ENCODE results near the gene CKAP2L. TPM values are rescaled to one million over a fixed set of nuclear protein-coding genes. Genes with fewer than 3 reads are reported as not detected.

CKAP2L gene
- total RNA-seq, 3 donors from 2014 or later (not counting 1 experiment from before 2014, with no cell fraction given): 1.2 to 3.4 (median 1.2) TPM

- intact Hi-C loops (cut with micrococcal nuclease): no loop called here
- H3K4me1 Mint-ChIP-seq: peaks cover 23 to 32% of the 10 kb centered on the region in 2 donors
- peak overlapping the region in 1 of 2 donors; percentile 16 for H3K27ac Mint-ChIP-seq
- no peak overlapping the region for H3K4me3 ChIP-seq (ENCODE audit: low read length)
- DNase-seq (no peak), ATAC-seq (no peak)
- no peaks in the 10 kb centered on the region for H3K4me1 ChIP-seq (ENCODE audit: control insufficient read depth, insufficient read depth, low read length)
- H3K9me3 Mint-ChIP-seq: no peaks in the 10 kb centered on the region
- H3K4me3 Mint-ChIP-seq: no peak overlapping the region
- no peaks in the 10 kb centered on the region for H3K36me3 ChIP-seq (ENCODE audit: control insufficient read depth, insufficient read depth, low read length)
- no peaks in the 10 kb centered on the region for H3K27me3 Mint-ChIP-seq (ENCODE audit: low read depth in 2 of 2)
- no peaks in the 10 kb centered on the region for H3K27me3 ChIP-seq (ENCODE audit: control insufficient read depth, insufficient read depth, low read length)
- no peaks in the 10 kb centered on the region for H3K9me3 ChIP-seq (ENCODE audit: control insufficient read depth, insufficient read depth, low read length)
- WGBS (ENCODE audit: insufficient coverage): 46% methylated on average over 1 of the region's 1 CpG
- TF ChIP-seq CTCF (IDR thresholded peaks at IDR 0.05): no peak
- no peak overlapping the region for H3K27ac ChIP-seq (ENCODE audit: low read length)
- no peaks in the 10 kb centered on the region for H3K36me3 Mint-ChIP-seq
Observed at GRCh38 chr2:112795774-112796173, 31.4 kb upstream of the CKAP2L start.

GRCh38 chr2:112794841-112795240 is 30.4 kb upstream of the CKAP2L start:
- Histone ChIP-seq H3K9me3 (ENCODE audit: control insufficient read depth, insufficient read depth, low read length) (no peaks in the 10 kb centered on the region), H3K36me3 (ENCODE audit: control insufficient read depth, insufficient read depth, low read length) (no peaks in the 10 kb centered on the region), H3K27ac (ENCODE audit: low read length) (no peak overlapping the region), H3K4me3 (ENCODE audit: low read length) (no peak overlapping the region), H3K27me3 (ENCODE audit: control insufficient read depth, insufficient read depth, low read length) (no peaks in the 10 kb centered on the region), H3K4me1 (ENCODE audit: control insufficient read depth, insufficient read depth, low read length) (no peaks in the 10 kb centered on the region)
- H3K4me3 Mint-ChIP-seq: no peak overlapping the region
- no peak for TF ChIP-seq CTCF (IDR thresholded peaks at IDR 0.05)
- peak overlapping the region in 1 of 2 donors; percentile 17 for H3K27ac Mint-ChIP-seq
- no peaks in the 10 kb centered on the region for H3K36me3 Mint-ChIP-seq
- H3K27me3 Mint-ChIP-seq (ENCODE audit: low read depth in 2 of 2): no peaks in the 10 kb centered on the region
- DNase-seq: no peak
- no peak for ATAC-seq
- WGBS (ENCODE audit: insufficient coverage): 86% methylated on average over 3 of the region's 3 CpGs
- intact Hi-C loops (cut with micrococcal nuclease): loop anchor here (1.0 kb wide), 1 partner anchor 31 kb away; the partner anchor contains the start of gene CKAP2L
- no peaks in the 10 kb centered on the region for H3K9me3 Mint-ChIP-seq
- H3K4me1 Mint-ChIP-seq: peaks cover 23 to 32% of the 10 kb centered on the region in 2 donors

- H3K4me3 Mint-ChIP-seq: no peak overlapping the region
- Histone ChIP-seq H3K4me3 (ENCODE audit: low read length) (no peak overlapping the region), H3K27ac (ENCODE audit: low read length) (peak overlapping the region; percentile 25), H3K4me1 (ENCODE audit: control insufficient read depth, insufficient read depth, low read length) (no peaks in the 10 kb centered on the region), H3K27me3 (ENCODE audit: control insufficient read depth, insufficient read depth, low read length) (no peaks in the 10 kb centered on the region), H3K36me3 (ENCODE audit: control insufficient read depth, insufficient read depth, low read length) (no peaks in the 10 kb centered on the region), H3K9me3 (ENCODE audit: control insufficient read depth, insufficient read depth, low read length) (no peaks in the 10 kb centered on the region)
- H3K4me1 Mint-ChIP-seq: peaks cover 18 to 27% of the 10 kb centered on the region in 2 donors
- no peaks in the 10 kb centered on the region for H3K27me3 Mint-ChIP-seq (ENCODE audit: low read depth in 2 of 2)
- DNase-seq (peak; percentile 25 to 45), ATAC-seq (peak; percentile 95 to 100 (median 98))
- no peaks in the 10 kb centered on the region for H3K36me3 Mint-ChIP-seq
- TF ChIP-seq CTCF (IDR thresholded peaks at IDR 0.05): no peak
- H3K27ac Mint-ChIP-seq: peak overlapping the region; percentile 56 to 85
- 47% methylated on average over 4 of the region's 5 CpGs for WGBS (ENCODE audit: insufficient coverage)
- intact Hi-C loops (cut with micrococcal nuclease): loop anchor here (1.0 kb wide), 1 partner anchor 30 kb away; the partner anchor contains the start of gene CKAP2L
- no peaks in the 10 kb centered on the region for H3K9me3 Mint-ChIP-seq
Observed at GRCh38 chr2:112794131-112794733, 29.8 kb upstream of the CKAP2L start.

Measured in natural killer cell (primary cell).